ENCODE measurements around the gene KRT35.

- no peak for TF ChIP-seq CTCF (IDR thresholded peaks at IDR 0.05)
- TF ChIP-seq POLR2AphosphoS5 (IDR thresholded peaks at IDR 0.05; ENCODE audit: insufficient read depth in 1 of 2, low read depth in 1 of 2), result no peak
Observed at GRCh38 chr17:41467561-41467960, 13.4 kb downstream of the KRT35 start.
